Loucy (cell line): ENCODE data around the gene OR51I2.

ENCODE experiments used
- H2AFZ ChIP-seq: fragments of 200-600 bp; sonication (generic); 2 replicates; pipeline ENCODE4 v1.6.0; 2016; ENCODE audit warnings: antibody characterized with exemption, mild to moderate bottlenecking, low read length, moderate library complexity
- H3F3A ChIP-seq: fragments of 200-600 bp; 2 replicates; pipeline ENCODE4 v1.6.0; 2016; ENCODE audit warnings: antibody characterized with exemption, low read depth, mild to moderate bottlenecking
- H3K27me3 ChIP-seq: fragments of 200-600 bp; sonication (generic); 2 replicates; pipeline ENCODE4 v1.6.1; 2014; ENCODE audit warnings: low read length, mild to moderate bottlenecking; ENCODE audit not compliant: insufficient read depth, poor library complexity, severe bottlenecking
- H3K36me3 ChIP-seq: fragments of 200-600 bp; sonication (generic); 2 replicates; pipeline ENCODE4 v1.6.1; 2016; ENCODE audit warnings: low read length; ENCODE audit not compliant: insufficient read depth
- H3K4me1 ChIP-seq: fragments of 200-600 bp; sonication (generic); 2 replicates; pipeline ENCODE4 v1.5.1; 2014; ENCODE audit warnings: low read length, mild to moderate bottlenecking; ENCODE audit not compliant: insufficient read depth, poor library complexity, severe bottlenecking
- H3K4me2 ChIP-seq: fragments of 200-600 bp; sonication (generic); 2 replicates; pipeline ENCODE4 v1.6.0; 2014; ENCODE audit warnings: antibody characterized with exemption, low read length, low read depth, mild to moderate bottlenecking; ENCODE audit not compliant: poor library complexity, severe bottlenecking
- H3K4me3 ChIP-seq: fragments of 200-600 bp; sonication (generic); 2 replicates; pipeline ENCODE4 v1.5.1; 2014; ENCODE audit warnings: low read length, mild to moderate bottlenecking, mixed read lengths; ENCODE audit not compliant: poor library complexity, severe bottlenecking
- H3K79me2 ChIP-seq: fragments of 200-600 bp; sonication (generic); 2 replicates; pipeline ENCODE4 v1.6.1; 2014; ENCODE audit warnings: low read length; ENCODE audit not compliant: insufficient read depth
- H3K9ac ChIP-seq: fragments of 200-600 bp; sonication (generic); 2 replicates; pipeline ENCODE4 v1.6.0; 2014; ENCODE audit warnings: mild to moderate bottlenecking, low read depth, low read length, moderate library complexity; ENCODE audit not compliant: poor library complexity, severe bottlenecking
- H3K9me2 ChIP-seq: fragments of 200-600 bp; sonication (generic); replicated peaks from 2 replicates; pipeline ENCODE4 v1.6.1; 2016; ENCODE audit warnings: low read depth, low read length, mixed read lengths
- H3K9me3 ChIP-seq: fragments of 200-600 bp; sonication (generic); 2 replicates; pipeline ENCODE4 v1.6.1; 2014; ENCODE audit warnings: mild to moderate bottlenecking, antibody characterized with exemption, low read length, low read depth; ENCODE audit not compliant: insufficient read depth
- H4K20me1 ChIP-seq: fragments of 200-600 bp; sonication (generic); 2 replicates; pipeline ENCODE4 v1.6.0; 2014; ENCODE audit warnings: antibody characterized with exemption, low read length, mild to moderate bottlenecking; ENCODE audit not compliant: insufficient read depth, poor library complexity, severe bottlenecking
- EZH2phosphoT487 ChIP-seq: fragments of 200-600 bp; IDR thresholded peaks from 2 replicates; pipeline ENCODE4 v1.6.1; 2018; ENCODE audit warnings: antibody characterized with exemption, mild to moderate bottlenecking, moderate library complexity, borderline replicate concordance
- TF ChIP-seq, protein P1 (sequence below): fragments of 200-600 bp; sonication (generic); conservative IDR thresholded peaks from 2 replicates; pipeline ENCODE4 v1.5.1; 2014; ENCODE audit warnings: mild to moderate bottlenecking, antibody characterized with exemption, low read length

Gene OR51I2

DNA sequence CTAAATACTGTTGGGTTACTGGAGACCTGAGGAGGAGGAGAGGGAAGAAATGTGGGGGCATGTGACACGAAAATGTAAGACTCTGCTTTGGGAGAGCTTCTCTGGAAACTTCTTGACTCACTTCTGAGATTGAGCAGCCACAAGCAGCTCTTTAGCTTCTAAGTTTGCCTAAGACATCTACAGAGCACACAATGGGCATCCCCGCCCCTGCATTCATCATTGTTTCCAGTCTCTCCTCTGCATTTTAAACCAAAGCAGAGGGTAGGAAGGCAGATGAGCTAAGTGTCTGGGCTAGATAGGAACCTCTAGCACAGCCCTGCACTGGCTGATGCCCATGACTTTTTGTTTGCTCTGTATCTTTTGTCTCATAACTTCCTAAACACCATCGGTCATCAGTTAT is 37.3 kb downstream of the OR51I2 start:
- Histone ChIP-seq H4K20me1 (no peaks in the 10 kb centered on the region), H3K9me3 (no peaks in the 10 kb centered on the region), H3K79me2 (no peaks in the 10 kb centered on the region), H3K36me3 (no peaks in the 10 kb centered on the region), H3K4me2 (no peak overlapping the region), H2AFZ (no peak overlapping the region), H3K9me2 (no peaks in the 10 kb centered on the region), H3K4me3 (no peak overlapping the region), H3F3A (no peaks in the 10 kb centered on the region), H3K4me1 (no peaks in the 10 kb centered on the region), H3K9ac (no peak overlapping the region), H3K27me3 (no peaks in the 10 kb centered on the region)
- TF ChIP-seq, protein P1, sequence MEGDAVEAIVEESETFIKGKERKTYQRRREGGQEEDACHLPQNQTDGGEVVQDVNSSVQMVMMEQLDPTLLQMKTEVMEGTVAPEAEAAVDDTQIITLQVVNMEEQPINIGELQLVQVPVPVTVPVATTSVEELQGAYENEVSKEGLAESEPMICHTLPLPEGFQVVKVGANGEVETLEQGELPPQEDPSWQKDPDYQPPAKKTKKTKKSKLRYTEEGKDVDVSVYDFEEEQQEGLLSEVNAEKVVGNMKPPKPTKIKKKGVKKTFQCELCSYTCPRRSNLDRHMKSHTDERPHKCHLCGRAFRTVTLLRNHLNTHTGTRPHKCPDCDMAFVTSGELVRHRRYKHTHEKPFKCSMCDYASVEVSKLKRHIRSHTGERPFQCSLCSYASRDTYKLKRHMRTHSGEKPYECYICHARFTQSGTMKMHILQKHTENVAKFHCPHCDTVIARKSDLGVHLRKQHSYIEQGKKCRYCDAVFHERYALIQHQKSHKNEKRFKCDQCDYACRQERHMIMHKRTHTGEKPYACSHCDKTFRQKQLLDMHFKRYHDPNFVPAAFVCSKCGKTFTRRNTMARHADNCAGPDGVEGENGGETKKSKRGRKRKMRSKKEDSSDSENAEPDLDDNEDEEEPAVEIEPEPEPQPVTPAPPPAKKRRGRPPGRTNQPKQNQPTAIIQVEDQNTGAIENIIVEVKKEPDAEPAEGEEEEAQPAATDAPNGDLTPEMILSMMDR, result no peak
- TF ChIP-seq EZH2phosphoT487, result no peak

DNA sequence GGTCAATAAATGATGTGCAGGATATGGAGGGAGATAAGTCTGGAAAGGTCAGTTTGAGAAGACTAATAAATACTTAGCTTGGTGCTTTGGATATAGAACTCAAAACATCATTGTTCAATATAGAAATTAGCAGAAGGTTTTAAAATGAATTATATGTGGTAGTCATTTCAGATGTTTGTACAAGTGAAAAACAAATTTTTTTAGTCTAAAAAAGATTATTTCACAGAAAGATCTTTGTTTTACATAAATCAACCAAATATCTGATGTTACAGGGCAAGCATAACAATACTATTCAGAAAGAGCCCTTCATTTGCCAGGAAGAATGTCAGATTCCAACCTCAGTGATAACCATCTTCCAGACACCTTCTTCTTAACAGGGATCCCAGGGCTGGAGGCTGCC is 39.3 kb downstream of the OR51I2 start, which contains the start of gene OR52D1:
TSS of gene OR52D1 (plus strand) at position 301 of the 400 bp plus-strand sequence. CDS start at position 323, 22 bp downstream.
- Histone ChIP-seq H3K4me1 (no peaks in the 10 kb centered on the region), H3K4me2 (no peak within 1 kb of the TSS), H4K20me1 (no peaks in the 10 kb centered on the region), H3K27me3 (no peaks in the 10 kb centered on the region), H3K4me3 (no peak within 1 kb of the TSS), H2AFZ (no peak within 1 kb of the TSS), H3K9ac (no peak within 1 kb of the TSS), H3K36me3 (no peaks in the 10 kb centered on the region), H3K9me2 (no peaks in the 10 kb centered on the region), H3F3A (no peaks in the 10 kb centered on the region), H3K79me2 (no peaks in the 10 kb centered on the region), H3K9me3 (no peaks in the 10 kb centered on the region)
- TF ChIP-seq, protein P1, result no peak
- TF ChIP-seq EZH2phosphoT487, result no peak

DNA sequence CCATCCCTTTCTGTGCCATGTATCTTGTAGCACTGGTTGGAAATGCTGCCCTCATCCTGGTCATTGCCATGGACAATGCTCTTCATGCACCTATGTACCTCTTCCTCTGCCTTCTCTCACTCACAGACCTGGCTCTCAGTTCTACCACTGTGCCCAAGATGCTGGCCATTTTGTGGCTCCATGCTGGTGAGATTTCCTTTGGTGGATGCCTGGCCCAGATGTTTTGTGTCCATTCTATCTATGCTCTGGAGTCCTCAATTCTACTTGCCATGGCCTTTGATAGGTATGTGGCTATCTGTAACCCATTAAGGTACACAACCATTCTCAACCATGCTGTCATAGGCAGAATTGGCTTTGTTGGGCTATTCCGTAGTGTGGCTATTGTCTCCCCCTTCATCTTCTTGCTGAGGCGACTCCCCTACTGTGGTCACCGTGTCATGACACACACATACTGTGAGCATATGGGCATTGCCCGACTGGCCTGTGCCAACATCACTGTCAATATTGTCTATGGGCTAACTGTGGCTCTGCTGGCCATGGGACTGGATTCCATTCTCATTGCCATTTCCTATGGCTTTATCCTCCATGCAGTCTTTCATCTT is 39.8 kb downstream of the OR51I2 start:
- no peak overlapping the region for H3K4me3 ChIP-seq
- no peaks in the 10 kb centered on the region for H3K79me2 ChIP-seq
- H4K20me1 ChIP-seq, result no peaks in the 10 kb centered on the region
- H3K9me2 ChIP-seq, result no peaks in the 10 kb centered on the region
- H3K9me3 ChIP-seq, result no peaks in the 10 kb centered on the region
- H3K27me3 ChIP-seq, result no peaks in the 10 kb centered on the region
- TF ChIP-seq, protein P1, result no peak
- H3K4me2 ChIP-seq, result no peak overlapping the region
- H2AFZ ChIP-seq, result no peak overlapping the region
- H3K9ac ChIP-seq, result no peak overlapping the region
- H3K4me1 ChIP-seq, result no peaks in the 10 kb centered on the region
- no peaks in the 10 kb centered on the region for H3K36me3 ChIP-seq
- H3F3A ChIP-seq, result no peaks in the 10 kb centered on the region
